ENCODE data around the gene EXOC6B. TPM values are rescaled to one million over a fixed set of nuclear protein-coding genes. Genes with fewer than 3 reads are reported as not detected.
A peak's percentile ranks its signal among the peaks of the same experiment; 100 is the strongest.

Gene EXOC6B
- total RNA-seq, 2 donors from 2014 or later = 10.8 to 12.8 TPM

GRCh38 chr2:72843301-72843700 is 17.5 kb upstream of the EXOC6B start:
- DNase-seq (ENCODE audit: low spot score) = no peak
- no peaks in the 10 kb centered on the region for H3K36me3 Mint-ChIP-seq
- H3K9me3 Mint-ChIP-seq = no peaks in the 10 kb centered on the region
- peaks cover 14 to 34% of the 10 kb centered on the region in 2 donors for H3K27me3 Mint-ChIP-seq
- no peak overlapping the region for H3K4me3 Mint-ChIP-seq
- H3K4me1 Mint-ChIP-seq (ENCODE audit: low read depth in 2 of 2) = no peaks in the 10 kb centered on the region
- no peak for ATAC-seq
- H3K27ac Mint-ChIP-seq = no peak overlapping the region

- peaks cover 14 to 34% of the 10 kb centered on the region in 2 donors for H3K27me3 Mint-ChIP-seq
- H3K9me3 Mint-ChIP-seq = no peaks in the 10 kb centered on the region
- ATAC-seq (no peak), DNase-seq (ENCODE audit: low spot score) (no peak)
- no peaks in the 10 kb centered on the region for H3K4me1 Mint-ChIP-seq (ENCODE audit: low read depth in 2 of 2)
- no peaks in the 10 kb centered on the region for H3K36me3 Mint-ChIP-seq
- no peak overlapping the region for H3K4me3 Mint-ChIP-seq
- no peak overlapping the region for H3K27ac Mint-ChIP-seq
Measured at GRCh38 chr2:72841462-72842125, 15.8 kb upstream of the EXOC6B start.

GRCh38 chr2:72840066-72840465 is 14.2 kb upstream of the EXOC6B start:
- Mint-ChIP-seq H3K27me3 (peaks cover 24 to 48% of the 10 kb centered on the region in 2 donors), H3K4me3 (no peak overlapping the region), H3K27ac (no peak overlapping the region), H3K4me1 (ENCODE audit: low read depth in 2 of 2) (no peaks in the 10 kb centered on the region), H3K9me3 (no peaks in the 10 kb centered on the region), H3K36me3 (no peaks in the 10 kb centered on the region)
- no peak for DNase-seq (ENCODE audit: low spot score)
- no peak for ATAC-seq

GRCh38 chr2:72837171-72837570 is 11.3 kb upstream of the EXOC6B start:
- no peaks in the 10 kb centered on the region for H3K36me3 Mint-ChIP-seq
- H3K9me3 Mint-ChIP-seq = no peaks in the 10 kb centered on the region
- peaks cover 39 to 65% of the 10 kb centered on the region in 2 donors for H3K27me3 Mint-ChIP-seq
- H3K4me1 Mint-ChIP-seq (ENCODE audit: low read depth in 2 of 2) = no peaks in the 10 kb centered on the region
- H3K27ac Mint-ChIP-seq = no peak overlapping the region
- H3K4me3 Mint-ChIP-seq = no peak overlapping the region
- no peak for ATAC-seq
- no peak for DNase-seq (ENCODE audit: low spot score)

GRCh38 chr2:72835403-72835802 is 9.6 kb upstream of the EXOC6B start:
- peaks cover 40 to 56% of the 10 kb centered on the region in 2 donors for H3K27me3 Mint-ChIP-seq
- H3K9me3 Mint-ChIP-seq = no peaks in the 10 kb centered on the region
- no peak overlapping the region for H3K4me3 Mint-ChIP-seq
- no peak for DNase-seq (ENCODE audit: low spot score)
- no peaks in the 10 kb centered on the region for H3K4me1 Mint-ChIP-seq (ENCODE audit: low read depth in 2 of 2)
- no peak for ATAC-seq
- no peaks in the 10 kb centered on the region for H3K36me3 Mint-ChIP-seq
- no peak overlapping the region for H3K27ac Mint-ChIP-seq

GRCh38 chr2:72834596-72834995 is 8.8 kb upstream of the EXOC6B start:
- no peaks in the 10 kb centered on the region for H3K9me3 Mint-ChIP-seq
- H3K27ac Mint-ChIP-seq = no peak overlapping the region
- H3K4me3 Mint-ChIP-seq = no peak overlapping the region
- peaks cover 38 to 58% of the 10 kb centered on the region in 2 donors for H3K27me3 Mint-ChIP-seq
- H3K36me3 Mint-ChIP-seq = no peaks in the 10 kb centered on the region
- H3K4me1 Mint-ChIP-seq (ENCODE audit: low read depth in 2 of 2) = no peaks in the 10 kb centered on the region
- ATAC-seq (no peak), DNase-seq (ENCODE audit: low spot score) (no peak)

- Mint-ChIP-seq H3K4me3 (no peak overlapping the region), H3K36me3 (no peaks in the 10 kb centered on the region), H3K9me3 (no peaks in the 10 kb centered on the region), H3K4me1 (ENCODE audit: low read depth in 2 of 2) (no peaks in the 10 kb centered on the region), H3K27ac (no peak overlapping the region), H3K27me3 (peaks cover 40 to 56% of the 10 kb centered on the region in 2 donors)
- DNase-seq (ENCODE audit: low spot score) (no peak), ATAC-seq (no peak)
Measured at GRCh38 chr2:72833084-72833714, 7.4 kb upstream of the EXOC6B start.

GRCh38 chr2:72830273-72830672 is 4.4 kb upstream of the EXOC6B start:
- H3K27ac Mint-ChIP-seq = no peak overlapping the region
- DNase-seq (ENCODE audit: low spot score) = no peak
- peaks cover 6% of the 10 kb centered on the region for H3K36me3 Mint-ChIP-seq
- H3K9me3 Mint-ChIP-seq = no peaks in the 10 kb centered on the region
- ATAC-seq = no peak
- no peak overlapping the region for H3K4me3 Mint-ChIP-seq
- H3K4me1 Mint-ChIP-seq (ENCODE audit: low read depth in 2 of 2) = peaks cover 7% of the 10 kb centered on the region in 2 donors
- peaks cover 37 to 44% of the 10 kb centered on the region in 2 donors for H3K27me3 Mint-ChIP-seq

GRCh38 chr2:72828840-72829507 is 3.1 kb upstream of the EXOC6B start:
- Mint-ChIP-seq H3K4me1 (ENCODE audit: low read depth in 2 of 2) (peaks cover 18 to 20% of the 10 kb centered on the region in 2 donors), H3K27ac (no peak overlapping the region), H3K9me3 (no peaks in the 10 kb centered on the region), H3K27me3 (peaks cover 28 to 31% of the 10 kb centered on the region in 2 donors), H3K4me3 (no peak overlapping the region), H3K36me3 (peaks cover 6% of the 10 kb centered on the region)
- ATAC-seq (no peak), DNase-seq (ENCODE audit: low spot score) (no peak)

- H3K4me1 Mint-ChIP-seq (ENCODE audit: low read depth in 2 of 2) = peaks cover 21 to 24% of the 10 kb centered on the region in 2 donors
- peaks cover 21 to 23% of the 10 kb centered on the region in 2 donors for H3K27me3 Mint-ChIP-seq
- H3K27ac Mint-ChIP-seq = no peak overlapping the region
- DNase-seq (ENCODE audit: low spot score) (no peak), ATAC-seq (no peak)
- H3K9me3 Mint-ChIP-seq = no peaks in the 10 kb centered on the region
- no peak overlapping the region for H3K4me3 Mint-ChIP-seq
- H3K36me3 Mint-ChIP-seq = peaks cover 6% of the 10 kb centered on the region
Measured at GRCh38 chr2:72827966-72828646, 2.3 kb upstream of the EXOC6B start.

GRCh38 chr2:72827487-72827886 is 1.7 kb upstream of the EXOC6B start:
- Mint-ChIP-seq H3K4me1 (ENCODE audit: low read depth in 2 of 2) (peaks cover 24 to 28% of the 10 kb centered on the region in 2 donors), H3K36me3 (peaks cover 6% of the 10 kb centered on the region), H3K27ac (no peak overlapping the region), H3K9me3 (no peaks in the 10 kb centered on the region), H3K27me3 (peaks cover 19% of the 10 kb centered on the region in 2 donors), H3K4me3 (no peak overlapping the region)
- DNase-seq (ENCODE audit: low spot score) (no peak), ATAC-seq (no peak)

- ATAC-seq (no peak), DNase-seq (ENCODE audit: low spot score) (no peak)
- peak overlapping the region in 1 of 2 donors; percentile 82 for H3K27ac Mint-ChIP-seq
- H3K27me3 Mint-ChIP-seq = peaks cover 13 to 16% of the 10 kb centered on the region in 2 donors
- H3K4me1 Mint-ChIP-seq (ENCODE audit: low read depth in 2 of 2) = peaks cover 24 to 36% of the 10 kb centered on the region in 2 donors
- peaks cover 6% of the 10 kb centered on the region for H3K36me3 Mint-ChIP-seq
- peak overlapping the region; percentile 96 for H3K4me3 Mint-ChIP-seq
- H3K9me3 Mint-ChIP-seq = no peaks in the 10 kb centered on the region
Measured at GRCh38 chr2:72826156-72826477, 284 bp upstream of the EXOC6B start.

- peaks cover 27 to 36% of the 10 kb centered on the region in 2 donors for H3K4me1 Mint-ChIP-seq (ENCODE audit: low read depth in 2 of 2)
Measured at GRCh38 chr2:72824224-72824842, 1.5 kb downstream of the EXOC6B start.

More at GRCh38 chr2:72824224-72824842, 1.5 kb downstream of the EXOC6B start:
- Mint-ChIP-seq H3K4me3 (peak overlapping the region; percentile 96), H3K27me3 (peaks cover 0 to 9% of the 10 kb centered on the region in 2 donors), H3K27ac (peak overlapping the region in 1 of 2 donors; percentile 82), H3K9me3 (no peaks in the 10 kb centered on the region), H3K36me3 (peaks cover 6% of the 10 kb centered on the region)
- ATAC-seq (no peak), DNase-seq (ENCODE audit: low spot score) (no peak)
